ENCODE data around the gene MIA2. TPM values are rescaled to one million over a fixed set of nuclear protein-coding genes. Genes with fewer than 3 reads are reported as not detected.
A peak's percentile ranks its signal among the peaks of the same experiment; 100 is the strongest.

MIA2 gene
- total RNA-seq, 6 experiments from 2014 or later, result 58.7 to 90.8 (median 73.6) TPM

DNA sequence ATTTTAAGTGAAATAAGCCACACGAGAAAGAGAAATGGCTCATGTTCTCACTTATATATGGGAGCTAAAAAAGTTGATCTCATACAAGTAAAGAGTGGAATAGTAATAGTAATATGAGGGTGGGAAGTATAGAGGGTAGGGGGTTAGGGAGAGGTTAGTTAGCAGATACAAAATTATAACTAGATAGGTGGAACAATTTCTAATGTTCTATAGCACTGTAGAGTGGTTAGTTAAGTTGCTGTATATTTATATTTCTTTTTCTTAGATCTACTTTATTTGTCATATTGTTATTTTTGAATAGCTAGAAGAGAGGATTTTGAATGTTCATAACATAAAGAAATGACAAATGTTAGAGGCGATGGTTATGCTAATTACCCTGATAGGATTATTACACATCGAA, 74.1 kb downstream of the MIA2 start:
- ATAC-seq (no peak), DNase-seq (no peak)
- TF ChIP-seq POLR2A (IDR thresholded peaks at IDR 0.05), result no peak
- TF ChIP-seq, protein P1, sequence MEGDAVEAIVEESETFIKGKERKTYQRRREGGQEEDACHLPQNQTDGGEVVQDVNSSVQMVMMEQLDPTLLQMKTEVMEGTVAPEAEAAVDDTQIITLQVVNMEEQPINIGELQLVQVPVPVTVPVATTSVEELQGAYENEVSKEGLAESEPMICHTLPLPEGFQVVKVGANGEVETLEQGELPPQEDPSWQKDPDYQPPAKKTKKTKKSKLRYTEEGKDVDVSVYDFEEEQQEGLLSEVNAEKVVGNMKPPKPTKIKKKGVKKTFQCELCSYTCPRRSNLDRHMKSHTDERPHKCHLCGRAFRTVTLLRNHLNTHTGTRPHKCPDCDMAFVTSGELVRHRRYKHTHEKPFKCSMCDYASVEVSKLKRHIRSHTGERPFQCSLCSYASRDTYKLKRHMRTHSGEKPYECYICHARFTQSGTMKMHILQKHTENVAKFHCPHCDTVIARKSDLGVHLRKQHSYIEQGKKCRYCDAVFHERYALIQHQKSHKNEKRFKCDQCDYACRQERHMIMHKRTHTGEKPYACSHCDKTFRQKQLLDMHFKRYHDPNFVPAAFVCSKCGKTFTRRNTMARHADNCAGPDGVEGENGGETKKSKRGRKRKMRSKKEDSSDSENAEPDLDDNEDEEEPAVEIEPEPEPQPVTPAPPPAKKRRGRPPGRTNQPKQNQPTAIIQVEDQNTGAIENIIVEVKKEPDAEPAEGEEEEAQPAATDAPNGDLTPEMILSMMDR (IDR thresholded peaks at IDR 0.05), result no peak
- H3K4me1 ChIP-seq, result no peaks in the 10 kb centered on the region
- H3K27ac ChIP-seq, result no peak overlapping the region
- WGBS (ENCODE audit: insufficient coverage, low coverage, low lambda C conversion rate, missing lambda C conversion rate), result 90% methylated on average over 3 of the region's 3 CpGs
- H3K27me3 ChIP-seq, result no peaks in the 10 kb centered on the region
- intact Hi-C loops (cut with DNase I), result no loop called here
- H3K4me3 ChIP-seq, result no peak overlapping the region
- H3K36me3 ChIP-seq, result peaks cover 0 to 37% (median 8%) of the 10 kb centered on the region in 4 donors
- H3K9me3 ChIP-seq, result no peaks in the 10 kb centered on the region

DNA sequence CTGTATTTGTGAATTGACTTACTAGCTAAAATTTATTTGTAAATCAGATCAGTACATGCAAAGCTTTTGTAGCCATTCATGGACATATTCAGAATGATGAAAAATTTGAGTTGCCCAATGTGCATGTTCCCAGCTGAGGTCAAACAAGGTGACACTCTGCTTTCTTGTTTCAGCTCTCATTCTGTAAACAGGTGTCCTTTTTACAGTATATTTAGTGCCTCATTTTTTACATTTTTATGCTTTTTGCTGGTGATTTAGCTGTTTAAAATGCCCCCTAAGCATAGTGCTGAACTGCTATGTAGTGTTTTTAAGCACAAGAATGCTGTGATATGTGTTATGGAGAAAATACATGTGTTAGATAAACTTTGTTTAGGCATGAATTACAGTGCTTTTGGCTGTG, 76.3 kb downstream of the MIA2 start:
- TF ChIP-seq POLR2A (IDR thresholded peaks at IDR 0.05), result no peak
- TF ChIP-seq, protein P1 (IDR thresholded peaks at IDR 0.05), result no peak

DNA sequence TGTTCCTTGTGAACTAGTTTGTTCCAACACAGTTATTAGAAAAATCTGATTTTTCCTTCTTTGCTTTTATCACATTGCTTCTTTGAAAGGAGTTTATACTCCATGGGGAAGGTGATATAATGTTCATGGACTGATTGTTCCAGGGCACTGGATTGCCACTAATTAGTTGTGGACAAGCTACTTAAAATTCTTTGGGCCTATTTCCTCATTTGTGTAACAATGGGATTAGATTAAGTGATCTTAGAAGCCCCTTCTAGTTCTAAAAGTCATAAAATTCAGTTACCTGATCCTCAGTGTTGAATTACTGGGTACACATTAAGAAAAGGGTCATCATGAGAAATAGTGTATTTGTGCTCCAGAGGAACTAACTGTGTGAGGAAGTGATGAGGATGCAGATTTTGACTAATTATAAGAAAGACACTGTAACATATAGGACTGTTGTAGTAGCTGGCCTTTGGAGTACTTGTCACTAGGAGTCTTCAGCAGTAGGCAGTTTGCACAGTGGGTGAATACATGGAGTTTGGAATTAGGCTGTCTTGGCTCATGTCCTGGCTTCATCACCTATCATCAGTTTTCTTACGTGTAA, 82.2 kb downstream of the MIA2 start:
- ATAC-seq (peak in 2 of 4 donors; percentile 18 to 23), DNase-seq (no peak)
- H3K36me3 ChIP-seq, result peaks cover 0 to 26% (median 19%) of the 10 kb centered on the region in 4 donors
- no peaks in the 10 kb centered on the region for H3K27me3 ChIP-seq
- intact Hi-C loops (cut with DNase I), result no loop called here
- peaks cover 0 to 13% (median under 1%) of the 10 kb centered on the region in 4 donors for H3K4me1 ChIP-seq
- no peak overlapping the region for H3K4me3 ChIP-seq
- no peak overlapping the region for H3K27ac ChIP-seq
- TF ChIP-seq POLR2A (IDR thresholded peaks at IDR 0.05), result no peak
- TF ChIP-seq, protein P1 (IDR thresholded peaks at IDR 0.05), result no peak
- H3K9me3 ChIP-seq, result no peaks in the 10 kb centered on the region
- 85% methylated on average over 1 of the region's 1 CpG for WGBS (ENCODE audit: insufficient coverage, low coverage, low lambda C conversion rate, missing lambda C conversion rate)

More for the DNA sequence above, 76.3 kb downstream of the MIA2 start:
- H3K36me3 ChIP-seq, result peaks cover 0 to 27% (median 7%) of the 10 kb centered on the region in 4 donors
- H3K4me1 ChIP-seq, result no peaks in the 10 kb centered on the region
- intact Hi-C loops (cut with DNase I), result no loop called here
- no peak for DNase-seq
- H3K9me3 ChIP-seq, result no peaks in the 10 kb centered on the region
- no peaks in the 10 kb centered on the region for H3K27me3 ChIP-seq
- H3K4me3 ChIP-seq, result no peak overlapping the region
- ATAC-seq, result no peak
- H3K27ac ChIP-seq, result no peak overlapping the region

DNA sequence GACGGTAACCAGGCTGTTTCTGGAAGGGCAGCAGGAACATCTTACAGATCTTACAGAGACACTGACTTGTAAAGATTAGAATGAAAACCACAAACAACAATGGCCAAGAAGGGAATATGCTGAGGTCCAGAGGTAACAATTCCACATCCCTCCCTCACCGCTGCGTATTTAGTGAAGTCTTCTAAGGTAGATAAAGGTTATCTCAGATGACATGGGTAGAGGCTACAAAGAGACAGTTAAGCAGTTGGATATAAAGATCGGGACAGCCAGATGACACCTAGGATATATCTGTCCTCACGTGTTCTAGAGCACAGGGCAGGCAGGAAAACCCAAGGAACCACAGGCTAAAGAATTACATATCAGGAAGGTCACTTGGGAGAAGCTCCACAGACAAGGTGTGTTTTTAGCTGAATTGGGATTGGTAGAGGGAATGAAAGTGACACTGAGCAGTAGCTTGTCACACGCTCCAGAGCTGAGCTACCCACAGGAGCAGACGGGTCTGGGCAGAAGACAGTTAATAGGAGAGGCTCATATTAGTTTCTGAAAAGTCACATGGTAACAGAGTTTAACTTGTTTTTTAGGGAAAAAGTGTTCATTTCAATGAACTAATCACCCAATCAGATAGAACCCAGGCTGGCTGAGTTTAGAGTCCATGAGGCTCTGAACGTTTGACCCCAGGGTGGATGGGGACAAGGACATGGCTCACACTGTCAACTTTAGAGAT, 83.3 kb downstream of the MIA2 start:
- intact Hi-C loops (cut with DNase I), result no loop called here
- TF ChIP-seq POLR2A (IDR thresholded peaks at IDR 0.05), result no peak
- TF ChIP-seq, protein P1 (IDR thresholded peaks at IDR 0.05), result no peak
- no peak overlapping the region for H3K27ac ChIP-seq
- H3K4me3 ChIP-seq, result no peak overlapping the region
- WGBS (ENCODE audit: insufficient coverage, low coverage, low lambda C conversion rate, missing lambda C conversion rate), result 84% methylated on average over 8 of the region's 8 CpGs
- no peak for DNase-seq
- H3K36me3 ChIP-seq, result peaks cover 0 to 30% (median 21%) of the 10 kb centered on the region in 4 donors
- H3K9me3 ChIP-seq, result no peaks in the 10 kb centered on the region
- H3K27me3 ChIP-seq, result no peaks in the 10 kb centered on the region
- peaks cover 0 to 13% (median under 1%) of the 10 kb centered on the region in 4 donors for H3K4me1 ChIP-seq
- peak; percentile 42 to 78 (median 52) for ATAC-seq

Data from right lobe of liver (tissue), 6 donors.